ENCODE data around the gene DHX30. TPM values are rescaled to one million over a fixed set of nuclear protein-coding genes. Genes with fewer than 3 reads are reported as not detected.
A peak's percentile ranks its signal among the peaks of the same experiment; 100 is the strongest.

The DHX30 gene
- total and polyA plus RNA-seq, 2 of the 4 experiments (the other 2 are of a cell fraction), result 55.6 to 57.2 TPM

GRCh38 chr3:47824541-47825473 lies 21.9 kb downstream of the DHX30 start:
- Histone ChIP-seq H3K36me3 (ENCODE audit: control insufficient read depth, insufficient read depth, low read length) (peaks cover 20% of the 10 kb centered on the region), H3K14ac (replicated peaks; ENCODE audit: low read depth, low read length) (peak overlapping the region; percentile 86), H3K9ac (ENCODE audit: low read depth, low read length) (peak overlapping the region; percentile 84), H3K18ac (ENCODE audit: low read depth, low read length) (peak overlapping the region; percentile 44; the same call in 1 of the 2 replicates), H3K9me3 (ENCODE audit: control insufficient read depth, insufficient read depth, low read length) (no peaks in the 10 kb centered on the region), H2BK120ac (ENCODE audit: low read depth, low read length) (peak overlapping the region; percentile 21; the same call in 1 of the 2 replicates), H3K9me1 (ENCODE audit: insufficient read depth, low read length) (no peaks in the 10 kb centered on the region; the same call in none of the 2 replicates), H3K4me1 (ENCODE audit: control insufficient read depth, insufficient read depth, low read length) (peaks cover 6% of the 10 kb centered on the region), H2AK9ac (replicated peaks; ENCODE audit: low read depth, low read length, poor library complexity) (peak overlapping the region; percentile 93), H3K4ac (ENCODE audit: low read depth, low read length) (peak overlapping the region; percentile 78), H3K23ac (ENCODE audit: low read depth, low read length) (peak overlapping the region; percentile 83), H3K27ac (ENCODE audit: insufficient read depth, low read length) (peak overlapping the region; percentile 71), H4K91ac (ENCODE audit: insufficient read depth, low read depth, low read length) (peak overlapping the region; percentile 43), H2AFZ (replicated peaks; ENCODE audit: low read length, poor library complexity) (peak overlapping the region; percentile 89), H4K5ac (ENCODE audit: low read depth, low read length) (peak overlapping the region; percentile 87), H2BK20ac (ENCODE audit: low read depth, low read length) (no peak overlapping the region), H3K56ac (ENCODE audit: extremely low read depth, insufficient read depth, low read length) (peak overlapping the region; percentile 16; the same call in 1 of the 2 replicates), H2AK5ac (ENCODE audit: low read depth, low read length) (peak overlapping the region; percentile 71), H3K4me2 (ENCODE audit: low read depth, low read length) (peak overlapping the region; percentile 90), H2BK15ac (ENCODE audit: low read depth, low read length) (no peak overlapping the region), H2BK5ac (ENCODE audit: low read depth, low read length, poor library complexity, severe bottlenecking) (peak overlapping the region; percentile 70), H4K8ac (ENCODE audit: low read depth in 2 of 2, low read length in 2 of 2) (peak overlapping the region; percentile 53 to 97), H3K79me1 (ENCODE audit: low read depth in 1 of 2, low read length in 2 of 2) (peaks cover 13 to 42% of the 10 kb centered on the region in 2 experiments), H4K20me1 (ENCODE audit: insufficient read depth, low read length) (peaks cover 15% of the 10 kb centered on the region; the same call in 1 of the 2 replicates), H3K4me3 (ENCODE audit: insufficient read depth, low read depth, low read length) (peak overlapping the region; percentile 79), H3K27me3 (ENCODE audit: control insufficient read depth, insufficient read depth, low read length) (no peaks in the 10 kb centered on the region)
- peak; percentile 83 for DNase-seq
- in situ Hi-C loops (cut with MboI; ENCODE audit: low sequenced_read_pairs), result no loop called here
- POLR2A ChIA-PET (ENCODE audit: unreplicated experiment), result interaction anchor here (1.0 kb wide), 1 partner anchor 12 kb away, joined by 3 read pairs; no protein-coding TSS in a partner anchor
- BruUV-seq (replicated peaks), result no TSS peak
- 0% methylated on average over 2 of the region's 77 CpGs; no CpG with 5 or more reads in 1 of the 2 experiments for WGBS, 2 experiments (ENCODE audit: extremely low coverage in 2 of 2, insufficient read length in 1 of 2)
- ATAC-seq (ENCODE audit: low read depth), result peak; percentile 99
- intact Hi-C loops (cut with micrococcal nuclease), result no loop called here
- dilution Hi-C loops (cut with HindIII; ENCODE audit: low sequenced_read_pairs, unreplicated experiment), result no loop called here
- CTCF ChIA-PET, result interaction anchor here (0.5 to 2.1 kb wide), 8 partner anchors 8 to 333 kb away, joined by 3 to 8 read pairs (median 4); no protein-coding TSS in a partner anchor
- TF ChIP-seq SMC3 (IDR thresholded peaks at IDR 0.05; ENCODE audit: low read depth, low read length) (peak; percentile 50), CEBPB (IDR thresholded peaks at IDR 0.05; ENCODE audit: low read depth, low read length) (no peak), RFX5 (IDR thresholded peaks at IDR 0.05; ENCODE audit: low read depth, low read length) (no peak), MXI1 (IDR thresholded peaks at IDR 0.05; ENCODE audit: borderline replicate concordance, low read depth, low read length) (peak; percentile 57; the same call in 1 of the 2 replicates), CTCF (conservative IDR thresholded peaks at IDR 0.05; ENCODE audit: low read depth, low read length) (peak; percentile 92), MAZ (IDR thresholded peaks at IDR 0.05; ENCODE audit: borderline replicate concordance, low read depth, low read length) (peak; percentile 51; the same call in 1 of the 2 replicates), RCOR1 (IDR thresholded peaks at IDR 0.05; ENCODE audit: insufficient replicate concordance, low read length) (no peak), BHLHE40 (IDR thresholded peaks at IDR 0.05; ENCODE audit: low read depth, low read length) (peak; percentile 63; the same call in 1 of the 2 replicates), ELK1 (IDR thresholded peaks at IDR 0.05; ENCODE audit: borderline replicate concordance, low read depth, low read length) (no peak), RAD21 (IDR thresholded peaks at IDR 0.05; ENCODE audit: low read length) (peak; percentile 42), POLR2A (IDR thresholded peaks at IDR 0.05; ENCODE audit: low read depth, low read length) (peak; percentile 85), NFE2L2 (IDR thresholded peaks at IDR 0.05; ENCODE audit: low read depth, low read length) (no peak)

Data from IMR-90 (cell line).